H9 (cell line): Measurements from ENCODE around the gene CERS4. TPM values are rescaled to one million over a fixed set of nuclear protein-coding genes. Genes with fewer than 3 reads are reported as not detected.

Source experiments
- DNase-seq: peaks from one replicate; pipeline ENCODE4 v3.0.0-alpha.2; 2017
- H2AFZ ChIP-seq: one replicate; pipeline ENCODE4 v1.6.1; 2013; ENCODE audit warnings: mild to moderate bottlenecking, low read length, control low read depth, moderate library complexity
- H2AK5ac ChIP-seq: 2 replicates; pipeline ENCODE4 v1.6.1; 2013; ENCODE audit warnings: low read length, control low read depth, mixed read lengths; ENCODE audit not compliant: insufficient read length
- H2BK120ac ChIP-seq: one replicate; pipeline ENCODE4 v1.6.1; 2013; ENCODE audit warnings: low read depth, mild to moderate bottlenecking, low read length, control low read depth, inconsistent platforms; ENCODE audit not compliant: poor library complexity, severe bottlenecking
- H2BK12ac ChIP-seq: 2 replicates; pipeline ENCODE4 v1.6.1; 2013; ENCODE audit warnings: low read length, control low read depth, mixed read lengths, low read depth; ENCODE audit not compliant: insufficient read length
- H2BK15ac ChIP-seq: 2 replicates; pipeline ENCODE4 v1.6.1; 2013; ENCODE audit warnings: low read depth, low read length, control low read depth
- H2BK20ac ChIP-seq: one replicate; pipeline ENCODE4 v1.6.1; 2013; ENCODE audit warnings: low read depth, mild to moderate bottlenecking, low read length, control low read depth, inconsistent platforms; ENCODE audit not compliant: poor library complexity, severe bottlenecking
- H2BK5ac ChIP-seq: 2 replicates; pipeline ENCODE4 v1.6.1; 2013; ENCODE audit warnings: low read length, control low read depth, mixed read lengths; ENCODE audit not compliant: insufficient read length
- H3K14ac ChIP-seq: 2 replicates; pipeline ENCODE4 v1.6.1; 2013; ENCODE audit warnings: low read length, control low read depth; ENCODE audit not compliant: insufficient read depth
- H3K18ac ChIP-seq: 2 replicates; pipeline ENCODE4 v1.6.1; 2013; ENCODE audit warnings: low read depth, mild to moderate bottlenecking, mixed read lengths, low read length, control low read depth; ENCODE audit not compliant: insufficient read length
- H3K23ac ChIP-seq: 2 replicates; pipeline ENCODE4 v1.6.1; 2013; ENCODE audit warnings: low read length, control low read depth, mixed read lengths, low read depth; ENCODE audit not compliant: insufficient read length
- H3K23me2 ChIP-seq: 2 replicates; pipeline ENCODE4 v1.6.1; 2013; ENCODE audit warnings: low read depth, mild to moderate bottlenecking, mixed read lengths, low read length, control low read depth; ENCODE audit not compliant: insufficient read length, poor library complexity, severe bottlenecking
- H3K27ac ChIP-seq: 2 replicates; pipeline ENCODE4 v1.5.1; 2013; ENCODE audit warnings: low read length, control low read depth, mixed read lengths, low read depth; ENCODE audit not compliant: insufficient read length
- H3K27me3 ChIP-seq: 2 replicates; pipeline ENCODE4 v1.6.1; 2013; ENCODE audit warnings: low read length, control low read depth, inconsistent platforms; ENCODE audit not compliant: insufficient read depth
- H3K4ac ChIP-seq: 2 replicates; pipeline ENCODE4 v1.6.1; 2013; ENCODE audit warnings: low read depth, mild to moderate bottlenecking, control low read depth, inconsistent platforms, low read length, moderate library complexity
- H3K4me1 ChIP-seq: 2 replicates; pipeline ENCODE4 v1.6.1; 2013; ENCODE audit warnings: low read length, control low read depth, inconsistent platforms; ENCODE audit not compliant: insufficient read depth
- H3K4me2 ChIP-seq: 2 replicates; pipeline ENCODE4 v1.6.1; 2013; ENCODE audit warnings: low read length, control low read depth, mixed read lengths; ENCODE audit not compliant: insufficient read length, insufficient read depth
- H3K56ac ChIP-seq: 2 replicates; pipeline ENCODE4 v1.6.1; 2013; ENCODE audit warnings: low read depth, mild to moderate bottlenecking, mixed read lengths, low read length, control low read depth; ENCODE audit not compliant: insufficient read length
- H3K79me1 ChIP-seq: 2 replicates; pipeline ENCODE4 v1.6.1; 2013; ENCODE audit warnings: low read depth, mild to moderate bottlenecking, moderate library complexity, low read length, control low read depth, inconsistent platforms; ENCODE audit not compliant: insufficient read depth, poor library complexity, severe bottlenecking
- H3K79me2 ChIP-seq: 2 replicates; pipeline ENCODE4 v1.6.1; 2013; ENCODE audit warnings: low read length, control low read depth, inconsistent platforms; ENCODE audit not compliant: insufficient read depth
- H3K9ac ChIP-seq: 2 replicates; pipeline ENCODE4 v1.6.1; 2013; ENCODE audit warnings: low read length, control low read depth, mixed read lengths; ENCODE audit not compliant: insufficient read length; ENCODE audit errors: extremely low read depth
- H3K9me3 ChIP-seq: one replicate; pipeline ENCODE4 v1.6.1; 2013; ENCODE audit warnings: low read depth, low read length, inconsistent platforms; ENCODE audit not compliant: control insufficient read depth
- H3T11ph ChIP-seq: one replicate; pipeline ENCODE4 v1.6.1; 2013; ENCODE audit warnings: mild to moderate bottlenecking, low read length, control low read depth, inconsistent platforms
- H4K20me1 ChIP-seq: one replicate; pipeline ENCODE4 v1.6.1; 2013; ENCODE audit not compliant: control insufficient read depth, insufficient read length, insufficient read depth
- H4K5ac ChIP-seq: 2 replicates; pipeline ENCODE4 v1.6.1; 2013; ENCODE audit warnings: low read depth, mild to moderate bottlenecking, mixed read lengths, low read length, control low read depth; ENCODE audit not compliant: insufficient read length
- H4K8ac ChIP-seq: replicated peaks from 2 replicates; pipeline ENCODE4 v1.6.1; 2013; ENCODE audit warnings: low read length, control low read depth, mixed read lengths, low read depth; ENCODE audit not compliant: insufficient read length
- H4K91ac ChIP-seq: 2 replicates; pipeline ENCODE4 v1.6.1; 2013; ENCODE audit warnings: low read depth, mild to moderate bottlenecking, moderate library complexity, mixed read lengths, low read length, control low read depth; ENCODE audit not compliant: insufficient read length
- H3K27ac Mint-ChIP-seq, 3 experiments: 2 replicates in 2 of 3; 3 replicates in 1 of 3; pipeline ENCODE4 v1.8.0; 2020 to 2021; ENCODE audit warnings: mixed read lengths in 3 of 3, mild to moderate bottlenecking in 1 of 3, moderate library complexity in 1 of 3
- H3K27me3 Mint-ChIP-seq: 2 replicates; pipeline ENCODE4 v1.8.0; 2021; ENCODE audit warnings: low read depth, mild to moderate bottlenecking, moderate library complexity, mixed read lengths
- H3K36me3 Mint-ChIP-seq, 3 experiments: 2 replicates in 2 of 3; 3 replicates in 1 of 3; pipeline ENCODE4 v1.8.0; 2020 to 2021; ENCODE audit warnings: low read depth in 3 of 3, mixed read lengths in 3 of 3; ENCODE audit not compliant: insufficient read depth in 1 of 3
- H3K4me1 Mint-ChIP-seq, 2 experiments: 2 replicates each; pipeline ENCODE4 v1.8.0; 2020; ENCODE audit warnings: mixed read lengths in 2 of 2
- H3K4me3 Mint-ChIP-seq, 2 experiments: 2 replicates in 1 of 2; 3 replicates in 1 of 2; pipeline ENCODE4 v1.8.0; 2020 to 2021; ENCODE audit warnings: mild to moderate bottlenecking in 2 of 2, mixed read lengths in 2 of 2, moderate library complexity in 1 of 2
- H3K9me3 Mint-ChIP-seq, 2 experiments: 2 replicates in 1 of 2; 3 replicates in 1 of 2; pipeline ENCODE4 v1.8.0; 2020; ENCODE audit warnings: mild to moderate bottlenecking in 2 of 2, mixed read lengths in 2 of 2, moderate library complexity in 1 of 2
- WGBS: extraction: QIAGEN DNeasy Blood & Tissue Kit; methylation state at CpG from one replicate; pipeline ENCODE4 v1.1.7; 2013; ENCODE audit warnings: missing lambda C conversion rate, low lambda C conversion rate, mixed read lengths; ENCODE audit not compliant: insufficient read length; ENCODE audit errors: extremely low coverage; 5-methylcytosine and 5-hydroxymethylcytosine counted together
- total RNA-seq: library from RNA; stranded (reverse); gene quantifications from 2 replicates; pipeline ENCODE4 v1.2.1, GENCODE V29; 2021
- TF ChIP-seq, protein P1 (sequence below): fragments of 200-600 bp; sonication (generic); conservative IDR thresholded peaks from 3 replicates; pipeline ENCODE4 v1.8.0; 2021; ENCODE audit warnings: antibody characterized with exemption, mild to moderate bottlenecking

The CERS4 gene
- total RNA-seq, 1 experiment from 2014 or later = 62.6 TPM

DNA sequence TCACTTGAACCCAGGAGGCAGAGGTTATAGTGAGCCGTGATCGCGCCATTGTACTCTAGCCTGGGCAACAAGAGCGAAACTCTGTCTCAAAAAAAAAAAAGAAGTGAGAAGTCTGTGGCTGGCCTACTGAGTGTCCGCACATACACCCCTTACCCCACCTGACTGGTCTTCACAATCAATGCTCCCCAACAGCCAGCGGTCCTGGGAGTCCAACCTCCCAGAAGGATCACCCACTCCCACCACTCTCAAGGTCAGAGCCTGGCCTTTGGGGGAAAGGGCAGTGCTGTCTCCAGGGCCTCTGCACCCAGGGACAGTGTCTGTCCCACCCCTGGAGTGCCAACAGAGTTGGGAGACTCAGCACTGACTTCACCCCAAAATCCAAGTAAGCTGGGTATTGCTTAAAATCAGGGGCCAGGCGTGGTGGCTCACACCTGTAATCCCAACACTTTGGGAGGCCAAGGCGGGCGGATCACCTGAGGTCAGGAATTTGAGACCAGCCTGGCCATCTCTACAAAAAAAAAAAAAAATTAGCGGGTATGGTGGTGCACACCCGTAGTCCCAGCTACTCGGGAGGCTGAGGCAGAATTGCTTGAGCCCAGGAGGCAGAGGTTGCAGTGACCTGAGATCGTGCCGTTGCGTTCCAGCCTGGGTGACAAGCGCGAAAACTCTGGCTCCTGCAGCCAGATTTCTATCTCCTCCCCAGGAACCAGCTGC lies 101.3 kb downstream of the CERS4 start:
- H3K27me3 ChIP-seq = no peaks in the 10 kb centered on the region
- peaks cover 33 to 48% (median 40%) of the 10 kb centered on the region in 3 experiments for H3K36me3 Mint-ChIP-seq
- H4K8ac ChIP-seq = no peak overlapping the region
- H2AK5ac ChIP-seq = no peak overlapping the region
- no CpG with 5 or more reads among the region's 17 CpGs for WGBS
- H3K79me2 ChIP-seq = no peaks in the 10 kb centered on the region; the same call in 1 of the 2 replicates
- no peak overlapping the region for H3K4ac ChIP-seq
- TF ChIP-seq, protein P1, sequence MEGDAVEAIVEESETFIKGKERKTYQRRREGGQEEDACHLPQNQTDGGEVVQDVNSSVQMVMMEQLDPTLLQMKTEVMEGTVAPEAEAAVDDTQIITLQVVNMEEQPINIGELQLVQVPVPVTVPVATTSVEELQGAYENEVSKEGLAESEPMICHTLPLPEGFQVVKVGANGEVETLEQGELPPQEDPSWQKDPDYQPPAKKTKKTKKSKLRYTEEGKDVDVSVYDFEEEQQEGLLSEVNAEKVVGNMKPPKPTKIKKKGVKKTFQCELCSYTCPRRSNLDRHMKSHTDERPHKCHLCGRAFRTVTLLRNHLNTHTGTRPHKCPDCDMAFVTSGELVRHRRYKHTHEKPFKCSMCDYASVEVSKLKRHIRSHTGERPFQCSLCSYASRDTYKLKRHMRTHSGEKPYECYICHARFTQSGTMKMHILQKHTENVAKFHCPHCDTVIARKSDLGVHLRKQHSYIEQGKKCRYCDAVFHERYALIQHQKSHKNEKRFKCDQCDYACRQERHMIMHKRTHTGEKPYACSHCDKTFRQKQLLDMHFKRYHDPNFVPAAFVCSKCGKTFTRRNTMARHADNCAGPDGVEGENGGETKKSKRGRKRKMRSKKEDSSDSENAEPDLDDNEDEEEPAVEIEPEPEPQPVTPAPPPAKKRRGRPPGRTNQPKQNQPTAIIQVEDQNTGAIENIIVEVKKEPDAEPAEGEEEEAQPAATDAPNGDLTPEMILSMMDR = no peak
- no peaks in the 10 kb centered on the region for H3K9me3 ChIP-seq
- no peak overlapping the region for H4K5ac ChIP-seq
- H3K27me3 Mint-ChIP-seq = no peaks in the 10 kb centered on the region
- H3K23me2 ChIP-seq = peaks cover 11% of the 10 kb centered on the region
- no peaks in the 10 kb centered on the region for H3K79me1 ChIP-seq
- no peak overlapping the region for H3K14ac ChIP-seq
- H3K18ac ChIP-seq = no peak overlapping the region
- no peak overlapping the region for H4K91ac ChIP-seq
- no peak overlapping the region for H3K23ac ChIP-seq
- no peak overlapping the region for H3K56ac ChIP-seq
- H4K20me1 ChIP-seq = no peaks in the 10 kb centered on the region
- no peak for DNase-seq
- H3K27ac ChIP-seq = no peak overlapping the region
- H3K4me1 ChIP-seq = no peaks in the 10 kb centered on the region
- H3K27ac Mint-ChIP-seq = no peak overlapping the region
- no peak overlapping the region for H2BK5ac ChIP-seq
- H2BK12ac ChIP-seq = no peak overlapping the region
- no peak overlapping the region for H3K9ac ChIP-seq
- H3K4me2 ChIP-seq = no peak overlapping the region
- H2BK20ac ChIP-seq = no peak overlapping the region
- H3K4me1 Mint-ChIP-seq = peaks cover 14 to 18% of the 10 kb centered on the region in 2 experiments
- H3K9me3 Mint-ChIP-seq = no peaks in the 10 kb centered on the region
- H2AFZ ChIP-seq = no peak overlapping the region
- H3T11ph ChIP-seq = no peak overlapping the region
- H2BK120ac ChIP-seq = no peak overlapping the region
- H2BK15ac ChIP-seq = no peak overlapping the region
- no peak overlapping the region for H3K4me3 Mint-ChIP-seq
